SU-DHL-6 (cell line): ENCODE measurements around the gene NR1D2.

Experiments used
- CTCF ChIP-seq: fragments of 200-600 bp; sonication (generic); IDR thresholded peaks from one replicate; pipeline ENCODE4 v1.5.1; 2017; ENCODE audit warnings: antibody characterized with exemption, mild to moderate bottlenecking, low read length, moderate library complexity; ENCODE audit not compliant: insufficient read depth, poor library complexity, severe bottlenecking
- EZH2phosphoT487 ChIP-seq: fragments of 200-600 bp; sonication (generic), shearing (Covaris generic); conservative IDR thresholded peaks from 2 replicates; pipeline ENCODE4 v1.6.1; 2018; ENCODE audit warnings: mild to moderate bottlenecking, antibody characterized with exemption, low read length, moderate library complexity, mixed read lengths

- no peak for TF ChIP-seq CTCF
- TF ChIP-seq EZH2phosphoT487 = no peak
These were observed 15.6 kb downstream of the NR1D2 start for GRCh38 chr3:23960649-23961048.
